PC-9 (cell line): ENCODE results near the gene LARGE1. TPM values are rescaled to one million over a fixed set of nuclear protein-coding genes. Genes with fewer than 3 reads are reported as not detected.

Source experiments
- BruUV-seq: library from RNA; stranded (reverse); fragments of 400-500 nt; replicated peaks from 2 replicates; lab custom pipeline; 2021; lab: Mats Ljungman, UMichigan
- CTCF ChIA-PET: fragments of 300-600 bp; sonication (Branson Sonifier 250); formaldehyde crosslinking; loops from one replicate; lab custom pipeline; 2022; ENCODE audit warnings: antibody characterized with exemption; lab: Charles Lee
- POLR2A ChIA-PET: fragments of 300-600 bp; sonication (Branson Sonifier 250); formaldehyde crosslinking; loops from one replicate; lab custom pipeline; 2022; ENCODE audit warnings: antibody characterized with exemption; ENCODE audit not compliant: unreplicated experiment; lab: Charles Lee
- DNase-seq, 2 experiments: peaks; one replicate each; pipeline versions ENCODE4 v3.0.0 to v3.0.0-alpha.2; 2015 to 2022; ENCODE audit warnings: mixed read lengths in 1 of 2
- H2AFZ ChIP-seq: fragments of 200-600 bp; sonication (generic); 2 replicates; pipeline ENCODE4 v1.8.1; 2017; ENCODE audit warnings: antibody characterized with exemption
- H3F3A ChIP-seq: fragments of 200-600 bp; sonication (generic); 2 replicates; pipeline ENCODE4 v1.8.1; 2017; ENCODE audit warnings: antibody characterized with exemption, mild to moderate bottlenecking, low read depth; ENCODE audit not compliant: insufficient read depth
- H3K27ac ChIP-seq: fragments of 200-600 bp; sonication (generic); 2 replicates; pipeline ENCODE4 v1.6.1; 2016; ENCODE audit warnings: mixed run types
- H3K27me3 ChIP-seq: fragments of 200-600 bp; sonication (generic); 2 replicates; pipeline ENCODE4 v1.6.1; 2016; ENCODE audit warnings: low read depth, mixed run types; ENCODE audit not compliant: insufficient read depth
- H3K36me3 ChIP-seq: fragments of 200-600 bp; sonication (generic); 2 replicates; pipeline ENCODE4 v1.6.1; 2016; ENCODE audit warnings: low read depth, mixed run types
- H3K4me1 ChIP-seq: fragments of 200-600 bp; sonication (generic); replicated peaks from 2 replicates; pipeline ENCODE4 v1.6.1; 2016; ENCODE audit warnings: mixed run types; ENCODE audit not compliant: insufficient read depth
- H3K4me2 ChIP-seq: fragments of 200-600 bp; sonication (generic); 2 replicates; pipeline ENCODE4 v1.6.1; 2017; ENCODE audit warnings: mixed run types
- H3K4me3 ChIP-seq: fragments of 200-600 bp; sonication (generic); 2 replicates; pipeline ENCODE4 v1.6.1; 2016; ENCODE audit warnings: mixed run types
- H3K79me2 ChIP-seq: fragments of 200-600 bp; sonication (generic); 2 replicates; pipeline ENCODE4 v1.6.1; 2017; ENCODE audit warnings: low read depth, mixed run types
- H3K9me2 ChIP-seq: fragments of 200-600 bp; sonication (generic); 2 replicates; pipeline ENCODE4 v1.8.1; 2017; ENCODE audit warnings: mild to moderate bottlenecking; ENCODE audit not compliant: insufficient read depth
- H3K9me3 ChIP-seq: fragments of 200-600 bp; sonication (generic); 2 replicates; pipeline ENCODE4 v1.8.1; 2016; ENCODE audit warnings: low read depth; ENCODE audit not compliant: insufficient read depth
- H4K20me1 ChIP-seq: fragments of 200-600 bp; sonication (generic); 2 replicates; pipeline ENCODE4 v1.8.1; 2017; ENCODE audit not compliant: insufficient read depth
- EZH2 ChIP-seq: fragments of 200-600 bp; sonication (generic); IDR thresholded peaks from 2 replicates; pipeline ENCODE4 v1.8.0; 2017; ENCODE audit warnings: antibody characterized with exemption, low read depth
- intact Hi-C: fragments of 100-400 bp; cut with micrococcal nuclease; formaldehyde crosslinking; loops from one replicate; pipeline ENCODE4 v1.10.0; 2022; ENCODE audit not compliant: unreplicated experiment
- total RNA-seq: library from RNA; stranded (reverse); gene quantifications from 2 replicates; pipeline ENCODE4 v1.2.3, GENCODE V29; 2021
- TF ChIP-seq, protein P1 (sequence below): fragments of 200-600 bp; sonication (generic); conservative IDR thresholded peaks from 2 replicates; pipeline ENCODE4 v1.6.1; 2017; ENCODE audit warnings: mixed run types, antibody characterized with exemption, mild to moderate bottlenecking, moderate library complexity

The LARGE1 gene
- total RNA-seq, 1 experiment from 2014 or later = 12.5 TPM

DNA sequence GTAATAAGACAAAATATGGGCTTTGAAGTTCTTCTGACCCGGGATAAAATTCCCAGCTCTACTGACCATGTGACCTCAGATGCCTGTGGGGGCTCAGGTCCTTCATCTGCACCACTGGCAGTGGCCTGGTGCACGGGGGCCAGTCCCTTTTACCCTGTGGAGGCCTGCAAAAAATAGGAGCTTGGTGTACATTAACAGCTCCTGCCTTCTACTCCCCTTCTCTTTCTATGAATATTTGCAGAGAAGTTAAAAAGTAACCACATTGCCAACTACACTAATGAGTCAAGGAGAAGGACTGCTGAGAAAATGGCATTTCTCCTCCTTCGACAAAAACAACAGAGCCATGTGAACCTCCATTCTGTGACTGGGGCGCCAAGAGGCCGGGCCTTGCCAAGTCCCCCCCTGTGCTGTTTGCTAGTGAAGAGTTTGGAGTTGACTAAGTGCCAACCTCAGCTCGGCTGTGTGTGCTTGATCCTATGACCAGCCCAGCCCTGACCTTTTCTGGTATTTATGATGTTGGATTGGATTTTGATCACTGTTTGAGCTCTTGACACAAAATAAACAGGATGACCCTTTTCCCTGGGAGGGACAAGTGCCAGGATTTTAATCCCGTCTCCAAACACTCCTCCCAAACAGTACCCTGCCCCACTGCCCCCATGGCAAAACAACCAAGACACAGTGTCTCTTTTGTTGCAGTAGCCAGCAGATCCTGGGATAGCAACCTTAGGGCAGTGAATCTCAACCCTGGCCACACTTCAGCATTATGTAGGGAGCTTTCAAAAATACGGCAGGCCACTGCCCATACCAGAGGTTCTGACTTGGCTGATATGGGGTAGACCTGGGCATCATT lies 380.1 kb downstream of the LARGE1 start:
- TF ChIP-seq, protein P1, sequence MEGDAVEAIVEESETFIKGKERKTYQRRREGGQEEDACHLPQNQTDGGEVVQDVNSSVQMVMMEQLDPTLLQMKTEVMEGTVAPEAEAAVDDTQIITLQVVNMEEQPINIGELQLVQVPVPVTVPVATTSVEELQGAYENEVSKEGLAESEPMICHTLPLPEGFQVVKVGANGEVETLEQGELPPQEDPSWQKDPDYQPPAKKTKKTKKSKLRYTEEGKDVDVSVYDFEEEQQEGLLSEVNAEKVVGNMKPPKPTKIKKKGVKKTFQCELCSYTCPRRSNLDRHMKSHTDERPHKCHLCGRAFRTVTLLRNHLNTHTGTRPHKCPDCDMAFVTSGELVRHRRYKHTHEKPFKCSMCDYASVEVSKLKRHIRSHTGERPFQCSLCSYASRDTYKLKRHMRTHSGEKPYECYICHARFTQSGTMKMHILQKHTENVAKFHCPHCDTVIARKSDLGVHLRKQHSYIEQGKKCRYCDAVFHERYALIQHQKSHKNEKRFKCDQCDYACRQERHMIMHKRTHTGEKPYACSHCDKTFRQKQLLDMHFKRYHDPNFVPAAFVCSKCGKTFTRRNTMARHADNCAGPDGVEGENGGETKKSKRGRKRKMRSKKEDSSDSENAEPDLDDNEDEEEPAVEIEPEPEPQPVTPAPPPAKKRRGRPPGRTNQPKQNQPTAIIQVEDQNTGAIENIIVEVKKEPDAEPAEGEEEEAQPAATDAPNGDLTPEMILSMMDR = no peak
- no peak for TF ChIP-seq EZH2
- no peaks in the 10 kb centered on the region for H3K9me3 ChIP-seq
- intact Hi-C loops = no loop called here
- POLR2A ChIA-PET = no interaction called here
- H3K36me3 ChIP-seq = no peaks in the 10 kb centered on the region
- H2AFZ ChIP-seq = no peak overlapping the region
- H3K4me2 ChIP-seq = no peak overlapping the region
- no peak for DNase-seq
- CTCF ChIA-PET = interaction anchor here (0.6 kb wide), 1 partner anchor 379 kb away, joined by 3 read pairs; no protein-coding TSS in a partner anchor
- H4K20me1 ChIP-seq = no peaks in the 10 kb centered on the region; the same call in 1 of the 2 replicates
- no peaks in the 10 kb centered on the region for H3K27me3 ChIP-seq
- no peak overlapping the region for H3K27ac ChIP-seq
- H3K9me2 ChIP-seq = no peaks in the 10 kb centered on the region
- no peaks in the 10 kb centered on the region for H3K79me2 ChIP-seq
- BruUV-seq = no TSS peak
- no peaks in the 10 kb centered on the region for H3F3A ChIP-seq
- H3K4me3 ChIP-seq = no peak overlapping the region
- no peaks in the 10 kb centered on the region for H3K4me1 ChIP-seq

DNA sequence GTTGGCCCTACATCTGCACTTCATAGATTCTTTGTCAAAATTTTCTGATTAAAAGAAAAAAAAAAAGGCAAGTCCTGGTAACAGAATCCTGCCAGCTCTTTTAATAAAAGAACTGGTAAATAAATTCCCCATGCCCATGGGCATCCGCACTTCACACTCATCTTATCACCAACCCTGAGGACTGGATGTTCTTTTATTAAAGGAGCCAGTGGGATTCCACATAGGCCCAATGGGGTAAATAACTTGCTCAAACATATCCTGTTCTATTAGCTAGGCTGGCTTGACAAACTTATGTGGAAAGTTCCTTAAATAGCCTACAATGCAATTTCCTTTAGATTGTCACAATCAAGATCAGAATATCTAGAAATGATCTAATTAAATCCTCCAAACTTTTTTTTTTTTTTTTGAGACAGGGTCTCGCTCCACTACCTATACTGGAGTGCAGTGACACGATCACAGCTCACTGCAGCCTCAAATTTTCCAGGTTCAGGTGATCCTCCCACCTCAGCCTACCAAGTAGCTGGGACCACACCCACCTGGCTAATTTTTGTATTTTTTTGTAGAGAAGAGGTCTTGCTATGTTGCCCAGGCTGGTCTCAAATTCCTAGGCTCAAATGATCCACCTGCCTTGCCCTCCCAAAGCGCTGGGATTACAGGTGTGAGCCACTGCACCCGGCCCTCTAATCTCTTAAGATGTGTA lies 380.9 kb downstream of the LARGE1 start:
- Histone ChIP-seq H3K36me3 (no peaks in the 10 kb centered on the region), H3K4me3 (no peak overlapping the region), H3F3A (no peaks in the 10 kb centered on the region), H3K27me3 (no peaks in the 10 kb centered on the region), H3K9me2 (no peaks in the 10 kb centered on the region), H3K9me3 (no peaks in the 10 kb centered on the region), H3K79me2 (no peaks in the 10 kb centered on the region), H3K4me1 (no peaks in the 10 kb centered on the region), H4K20me1 (no peaks in the 10 kb centered on the region; the same call in 1 of the 2 replicates), H2AFZ (no peak overlapping the region), H3K4me2 (no peak overlapping the region), H3K27ac (no peak overlapping the region)
- no TSS peak for BruUV-seq
- intact Hi-C loops = no loop called here
- TF ChIP-seq, protein P1 = no peak
- no peak for TF ChIP-seq EZH2
- ChIA-PET POLR2A (no interaction called here), CTCF (no interaction called here)
- no peak for DNase-seq

DNA sequence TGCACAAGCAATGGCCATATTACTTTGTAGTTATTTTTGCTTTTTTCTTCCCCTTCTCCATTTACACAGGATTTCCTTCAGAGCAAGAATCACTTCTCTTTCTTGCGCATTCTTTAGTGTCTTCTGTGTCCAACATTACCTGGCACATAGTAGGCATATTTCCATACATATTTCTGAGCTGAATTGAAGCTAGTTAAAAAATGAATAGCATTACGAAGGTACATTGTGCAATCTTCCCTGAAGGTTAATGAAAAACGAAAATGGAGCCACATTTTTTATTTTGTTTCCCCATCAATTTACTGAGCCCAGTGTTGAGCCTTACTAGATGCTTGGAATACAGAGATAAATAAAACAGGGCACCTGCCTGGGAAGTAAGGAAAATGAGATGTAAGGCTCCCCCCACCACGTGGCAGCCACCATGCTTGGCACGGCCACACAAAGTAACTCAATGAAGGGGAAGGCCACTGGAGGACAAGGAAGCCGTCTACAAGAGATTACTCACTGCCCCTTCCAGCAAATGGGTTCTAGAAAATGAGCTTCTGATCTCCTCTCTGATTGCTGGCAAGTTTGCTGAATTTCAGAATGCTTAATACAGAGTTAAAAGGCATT lies 381.9 kb downstream of the LARGE1 start:
- H3K4me3 ChIP-seq = no peak overlapping the region
- H3K4me1 ChIP-seq = no peaks in the 10 kb centered on the region
- TF ChIP-seq, protein P1 = no peak
- TF ChIP-seq EZH2 = no peak
- no peaks in the 10 kb centered on the region for H3K9me3 ChIP-seq
- no peaks in the 10 kb centered on the region for H3K27me3 ChIP-seq
- ChIA-PET POLR2A (no interaction called here), CTCF (no interaction called here)
- no peak overlapping the region for H2AFZ ChIP-seq
- H3K9me2 ChIP-seq = no peaks in the 10 kb centered on the region
- no TSS peak for BruUV-seq
- intact Hi-C loops = no loop called here
- no peak overlapping the region for H3K4me2 ChIP-seq
- no peaks in the 10 kb centered on the region for H4K20me1 ChIP-seq
- no peaks in the 10 kb centered on the region for H3F3A ChIP-seq
- H3K79me2 ChIP-seq = no peaks in the 10 kb centered on the region
- no peak overlapping the region for H3K27ac ChIP-seq
- DNase-seq = no peak
- no peaks in the 10 kb centered on the region for H3K36me3 ChIP-seq
